Stromal cell of bone marrow (primary cell): ENCODE results near the gene LRIG3.
"Not testable (repeated sequence)": the region's sequence is repeated elsewhere in the genome, so short reads cannot be mapped to it uniquely, and the experiment has no call there.

Source experiments
- DNase-seq: peaks from one replicate; pipeline ENCODE4 v3.0.0-alpha.2; 2012; ENCODE audit warnings: low read depth

The LRIG3 gene, protein sequence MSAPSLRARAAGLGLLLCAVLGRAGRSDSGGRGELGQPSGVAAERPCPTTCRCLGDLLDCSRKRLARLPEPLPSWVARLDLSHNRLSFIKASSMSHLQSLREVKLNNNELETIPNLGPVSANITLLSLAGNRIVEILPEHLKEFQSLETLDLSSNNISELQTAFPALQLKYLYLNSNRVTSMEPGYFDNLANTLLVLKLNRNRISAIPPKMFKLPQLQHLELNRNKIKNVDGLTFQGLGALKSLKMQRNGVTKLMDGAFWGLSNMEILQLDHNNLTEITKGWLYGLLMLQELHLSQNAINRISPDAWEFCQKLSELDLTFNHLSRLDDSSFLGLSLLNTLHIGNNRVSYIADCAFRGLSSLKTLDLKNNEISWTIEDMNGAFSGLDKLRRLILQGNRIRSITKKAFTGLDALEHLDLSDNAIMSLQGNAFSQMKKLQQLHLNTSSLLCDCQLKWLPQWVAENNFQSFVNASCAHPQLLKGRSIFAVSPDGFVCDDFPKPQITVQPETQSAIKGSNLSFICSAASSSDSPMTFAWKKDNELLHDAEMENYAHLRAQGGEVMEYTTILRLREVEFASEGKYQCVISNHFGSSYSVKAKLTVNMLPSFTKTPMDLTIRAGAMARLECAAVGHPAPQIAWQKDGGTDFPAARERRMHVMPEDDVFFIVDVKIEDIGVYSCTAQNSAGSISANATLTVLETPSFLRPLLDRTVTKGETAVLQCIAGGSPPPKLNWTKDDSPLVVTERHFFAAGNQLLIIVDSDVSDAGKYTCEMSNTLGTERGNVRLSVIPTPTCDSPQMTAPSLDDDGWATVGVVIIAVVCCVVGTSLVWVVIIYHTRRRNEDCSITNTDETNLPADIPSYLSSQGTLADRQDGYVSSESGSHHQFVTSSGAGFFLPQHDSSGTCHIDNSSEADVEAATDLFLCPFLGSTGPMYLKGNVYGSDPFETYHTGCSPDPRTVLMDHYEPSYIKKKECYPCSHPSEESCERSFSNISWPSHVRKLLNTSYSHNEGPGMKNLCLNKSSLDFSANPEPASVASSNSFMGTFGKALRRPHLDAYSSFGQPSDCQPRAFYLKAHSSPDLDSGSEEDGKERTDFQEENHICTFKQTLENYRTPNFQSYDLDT

DNA sequence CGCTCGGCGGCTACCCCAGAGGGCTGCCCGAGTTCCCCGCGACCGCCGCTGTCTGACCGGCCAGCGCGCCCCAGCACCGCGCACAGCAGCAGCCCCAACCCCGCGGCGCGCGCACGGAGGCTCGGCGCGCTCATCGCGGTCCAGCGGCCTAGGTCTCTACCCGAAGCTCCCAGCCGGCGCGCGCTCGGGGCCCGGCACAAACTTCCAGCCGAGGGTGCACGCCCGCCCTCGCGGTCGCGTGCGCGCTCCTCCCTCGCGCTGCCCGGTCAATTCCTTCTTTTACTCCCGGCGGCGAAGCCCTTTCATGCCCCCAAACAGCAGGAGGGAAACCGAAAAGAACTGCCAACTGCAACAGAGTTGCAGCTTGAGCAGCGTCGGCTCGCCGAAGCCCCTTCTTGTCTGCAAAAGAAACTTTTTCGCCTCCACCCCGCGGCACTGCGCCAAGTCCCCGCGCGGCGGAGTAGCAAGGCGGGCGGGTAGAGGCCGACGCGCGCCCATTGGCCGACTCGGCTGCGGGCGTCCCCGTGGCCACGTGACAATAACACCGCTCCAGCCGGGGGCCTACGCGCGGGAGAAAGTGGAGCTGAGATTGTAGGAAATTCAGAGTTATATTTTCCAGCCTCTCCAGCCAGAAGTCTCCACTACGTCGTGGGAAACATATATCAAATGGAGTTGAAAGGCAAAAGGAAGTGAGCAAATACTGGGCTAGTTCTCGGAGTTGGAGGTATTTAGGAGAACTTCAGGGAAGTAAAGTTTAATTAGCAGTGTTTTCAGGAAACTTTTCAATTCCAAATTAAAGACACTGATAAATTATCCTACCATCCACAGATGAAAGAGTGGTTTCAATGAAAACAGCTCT lies at the start of gene LRIG3:
TSS of gene LRIG3 (minus strand) at position 403 of the 859 bp plus-strand sequence. CDS start at position 134, 269 bp downstream.
- peak; percentile 90 for DNase-seq

DNA sequence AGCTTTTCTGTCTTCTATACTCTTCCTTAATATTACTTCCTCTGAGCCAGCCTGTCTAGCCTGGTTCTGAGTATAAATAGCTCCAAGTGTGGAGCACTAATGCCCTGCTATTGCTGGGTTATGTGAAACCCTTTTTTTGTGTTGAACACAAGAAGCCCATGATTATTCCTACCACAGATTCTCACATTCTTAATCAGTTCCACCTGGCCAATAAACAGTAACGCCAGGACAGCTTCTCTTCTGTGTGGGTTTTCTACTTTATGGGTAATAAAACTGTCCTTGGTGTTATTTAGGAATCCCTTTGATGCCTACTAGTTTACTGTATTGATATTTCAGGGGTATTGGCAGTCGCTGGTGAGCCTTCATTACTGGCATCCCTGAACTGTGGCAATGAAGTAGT lies 48.9 kb upstream of the LRIG3 start:
- no peak for DNase-seq

DNA sequence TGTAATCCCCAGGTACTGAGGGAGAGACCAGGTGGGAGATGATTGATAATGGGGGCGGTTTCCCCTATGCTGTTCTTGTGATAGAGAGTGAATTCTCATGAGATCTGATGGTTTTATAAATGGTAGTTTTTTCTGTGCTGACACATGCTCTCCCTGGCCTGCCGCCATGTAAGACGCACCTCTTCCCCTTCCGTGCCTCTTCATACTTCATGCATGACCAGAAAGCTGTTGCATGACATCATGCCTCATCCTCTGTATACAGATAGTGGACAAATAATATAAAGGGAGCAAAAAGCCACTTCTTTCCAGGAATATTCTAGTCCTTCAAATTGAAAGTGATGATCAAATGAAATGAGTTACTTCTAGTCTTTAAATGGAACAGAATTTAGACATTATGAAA lies 47.3 kb upstream of the LRIG3 start:
- peak; percentile 4 for DNase-seq

DNA sequence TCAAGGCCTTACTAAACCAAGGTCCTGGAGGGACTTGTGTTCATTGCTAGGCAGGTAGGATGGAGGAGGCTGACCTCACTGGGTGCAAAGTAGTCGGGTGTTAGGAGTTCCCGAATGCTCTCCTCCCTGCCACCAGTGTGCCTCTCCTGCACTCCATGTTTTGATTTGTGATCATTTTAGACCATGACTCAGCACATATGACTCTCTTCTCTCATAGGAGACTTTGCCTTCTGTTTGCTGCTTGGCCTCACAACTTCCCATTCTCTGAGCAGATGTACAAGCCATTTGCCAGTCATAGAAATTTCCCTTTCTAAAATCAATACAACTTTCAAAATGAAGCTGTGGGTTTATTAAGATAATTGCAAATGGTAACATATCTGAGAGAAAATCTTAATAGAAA lies 46.6 kb upstream of the LRIG3 start:
- peak; percentile 8 for DNase-seq

DNA sequence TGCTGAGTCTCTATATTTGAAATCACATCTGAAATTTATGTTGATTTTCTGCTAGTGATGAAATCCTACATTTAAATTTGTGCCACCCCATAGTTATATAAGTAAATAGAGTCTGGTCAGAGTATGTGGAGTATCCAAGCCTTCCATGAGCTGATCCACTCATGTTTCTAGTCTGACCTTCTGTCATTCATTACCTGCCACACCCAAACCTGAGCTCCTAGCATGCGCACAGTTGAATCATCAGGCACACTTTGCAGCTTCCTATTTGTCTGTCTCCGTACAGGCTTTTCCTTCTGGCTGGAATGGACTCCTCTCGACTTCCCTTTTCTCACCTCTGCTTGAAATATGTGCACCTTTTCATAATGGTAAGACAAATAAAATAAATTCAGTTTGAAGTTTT lies 45.3 kb upstream of the LRIG3 start:
- DNase-seq, result no peak

DNA sequence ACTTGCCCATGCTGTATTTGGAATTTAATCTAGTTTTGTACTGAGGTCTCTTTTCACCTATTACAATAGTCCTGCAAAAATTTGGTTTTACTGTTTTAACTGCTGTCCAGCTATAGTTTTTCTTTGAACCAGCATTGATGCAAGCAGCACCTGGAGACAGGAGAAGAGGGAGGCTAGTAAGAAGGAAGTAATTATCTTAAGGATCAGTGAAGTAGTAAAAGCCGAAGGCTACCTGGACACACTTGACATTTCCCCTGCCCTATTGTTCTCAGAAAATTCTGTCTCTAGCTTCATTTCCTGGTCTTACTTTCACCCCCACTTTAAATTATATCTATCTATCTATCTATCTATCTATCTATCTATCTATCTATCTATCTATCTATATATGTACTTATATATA lies 43.5 kb upstream of the LRIG3 start:
- DNase-seq, result no peak

DNA sequence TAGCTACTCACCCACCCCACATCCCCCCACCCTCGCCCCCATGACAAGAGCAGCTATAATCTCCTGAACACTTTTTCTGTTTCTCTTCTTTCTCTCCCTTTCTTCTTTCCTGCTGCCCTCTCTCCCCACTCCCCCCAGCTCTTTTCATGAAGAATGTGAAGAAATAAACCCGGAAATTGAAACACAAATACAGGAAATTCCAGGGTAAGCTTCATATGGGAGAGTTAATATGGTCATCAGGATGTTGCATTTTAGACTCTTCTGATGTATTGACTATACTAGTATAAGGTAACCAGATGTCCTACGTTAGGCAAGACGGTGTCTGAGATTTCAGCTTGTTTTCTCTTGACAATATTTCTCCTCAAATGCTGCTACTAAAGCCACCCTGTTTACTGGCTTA lies 41.6 kb upstream of the LRIG3 start:
- no peak for DNase-seq

DNA sequence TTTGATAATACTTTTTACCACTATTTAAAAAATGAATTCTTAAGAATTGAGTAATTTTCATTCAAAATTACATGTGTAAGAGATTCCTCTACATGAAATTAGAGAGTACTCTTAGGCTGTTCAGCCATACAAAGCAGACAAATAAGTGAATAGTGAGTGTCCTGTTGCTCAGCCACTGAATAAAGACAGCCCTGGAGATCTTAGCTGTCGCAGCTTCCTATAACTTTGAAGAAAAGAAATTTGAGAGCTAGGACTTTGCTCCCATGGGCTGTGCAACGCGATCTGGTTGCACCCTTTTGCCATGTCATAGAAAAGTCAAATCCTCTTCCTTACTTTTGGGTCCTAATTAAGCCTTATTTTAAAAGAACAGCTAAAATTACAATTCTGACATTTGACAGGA lies 40.9 kb upstream of the LRIG3 start:
- DNase-seq, result no peak

DNA sequence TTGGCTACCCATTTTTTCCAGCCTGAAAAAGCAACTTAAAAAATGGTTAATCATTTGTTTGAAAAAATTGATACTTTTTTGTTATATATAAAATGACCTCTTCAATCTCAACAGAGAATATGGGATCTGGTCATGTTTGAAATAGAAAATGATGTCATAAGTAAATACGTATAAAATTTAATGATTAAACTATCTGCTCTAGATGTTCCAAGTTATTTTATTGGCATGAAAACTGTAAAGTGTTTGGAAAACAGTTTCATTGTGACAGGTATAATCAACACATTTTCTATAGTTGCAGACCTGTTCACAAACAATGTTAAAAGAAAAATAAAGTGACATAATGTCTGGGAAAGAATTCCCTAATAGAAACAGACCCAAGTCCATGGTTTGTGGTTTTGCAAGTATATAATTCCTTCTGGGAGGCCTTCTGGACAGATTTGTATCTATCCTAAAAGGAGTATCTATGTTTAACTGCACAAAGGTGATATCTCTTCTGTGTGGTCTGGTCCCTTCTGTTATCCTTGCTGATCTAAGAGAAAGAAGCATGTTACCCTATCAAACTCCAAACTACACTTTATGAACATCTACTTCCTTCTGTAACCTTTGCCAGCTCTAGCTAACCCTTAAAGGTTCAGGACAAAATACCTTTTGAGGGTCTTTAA lies 39.5 kb upstream of the LRIG3 start:
- DNase-seq, result no peak

DNA sequence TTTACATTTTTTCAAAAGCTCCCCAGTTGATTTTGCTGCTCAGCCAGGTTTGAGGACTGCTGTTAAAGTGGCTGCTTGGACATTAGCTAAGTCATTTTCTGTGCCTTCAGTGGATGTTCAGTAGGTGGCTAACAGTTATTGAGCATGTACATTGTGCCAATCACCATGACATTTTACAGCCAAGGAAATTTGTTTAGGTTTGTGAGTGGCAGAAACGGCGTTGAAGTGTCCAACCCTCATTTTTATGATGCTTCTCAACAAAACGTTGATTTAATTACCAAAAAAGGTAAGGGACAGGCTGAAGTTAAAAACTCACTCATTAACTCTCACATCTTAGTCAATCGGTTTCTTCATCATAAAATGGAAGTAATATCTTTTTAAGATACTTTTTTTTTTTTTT lies 37.0 kb upstream of the LRIG3 start:
- no peak for DNase-seq

DNA sequence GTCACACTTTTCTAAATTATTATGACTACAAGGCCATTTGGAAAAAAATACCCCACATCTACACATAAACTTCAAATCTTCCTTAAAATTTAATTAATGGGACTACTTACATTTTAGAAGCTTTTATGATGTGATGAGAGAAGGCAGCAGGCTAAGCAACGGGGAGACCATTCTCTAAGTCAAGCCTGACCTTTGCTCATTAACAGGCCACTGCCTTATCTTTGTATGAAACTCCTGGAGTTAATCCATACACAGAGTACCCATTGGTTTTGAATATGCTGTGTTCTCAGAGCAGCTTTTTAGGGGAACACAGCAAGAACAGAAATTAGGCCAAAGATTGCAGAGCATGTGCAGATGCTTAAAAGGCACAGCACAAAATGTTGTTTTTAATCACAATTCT lies 35.5 kb upstream of the LRIG3 start:
- no peak for DNase-seq

DNA sequence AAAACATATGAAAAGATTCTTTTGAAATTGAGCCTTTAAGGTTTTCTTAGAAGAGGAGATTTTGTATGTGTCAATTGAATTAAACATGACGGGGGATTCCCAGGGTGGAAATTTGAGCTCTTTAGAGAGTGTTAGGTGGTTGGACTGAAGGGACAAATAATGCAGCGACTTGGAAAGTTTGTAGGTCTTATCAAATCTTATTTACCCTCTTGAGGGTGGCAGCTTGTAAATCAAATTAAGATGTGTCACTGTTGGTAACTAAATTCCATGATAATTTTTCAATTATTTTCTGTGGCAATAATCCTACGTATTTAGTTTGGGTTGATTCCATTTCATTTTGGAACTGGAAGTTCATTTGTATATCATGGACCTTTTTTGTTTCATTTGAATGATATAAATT lies 33.7 kb upstream of the LRIG3 start:
- no peak for DNase-seq

DNA sequence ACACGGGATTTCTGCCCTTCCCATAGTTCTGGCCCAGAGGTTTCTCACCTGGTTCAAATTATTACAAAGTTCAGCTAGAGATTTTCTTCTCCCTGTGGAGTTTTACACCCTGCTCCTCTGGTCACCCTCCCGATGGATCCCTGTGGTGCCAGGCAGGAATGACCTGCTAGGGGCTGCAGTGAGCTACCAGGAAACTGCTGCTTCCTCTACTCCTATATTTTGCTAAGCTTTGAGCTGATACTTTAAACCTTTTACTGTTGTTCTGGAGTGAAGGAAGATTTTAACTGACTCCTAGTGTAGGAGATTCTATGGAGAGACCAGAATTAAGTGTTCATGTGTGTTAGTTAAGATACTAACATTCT lies 30.4 kb upstream of the LRIG3 start:
- DNase-seq, result no peak

DNA sequence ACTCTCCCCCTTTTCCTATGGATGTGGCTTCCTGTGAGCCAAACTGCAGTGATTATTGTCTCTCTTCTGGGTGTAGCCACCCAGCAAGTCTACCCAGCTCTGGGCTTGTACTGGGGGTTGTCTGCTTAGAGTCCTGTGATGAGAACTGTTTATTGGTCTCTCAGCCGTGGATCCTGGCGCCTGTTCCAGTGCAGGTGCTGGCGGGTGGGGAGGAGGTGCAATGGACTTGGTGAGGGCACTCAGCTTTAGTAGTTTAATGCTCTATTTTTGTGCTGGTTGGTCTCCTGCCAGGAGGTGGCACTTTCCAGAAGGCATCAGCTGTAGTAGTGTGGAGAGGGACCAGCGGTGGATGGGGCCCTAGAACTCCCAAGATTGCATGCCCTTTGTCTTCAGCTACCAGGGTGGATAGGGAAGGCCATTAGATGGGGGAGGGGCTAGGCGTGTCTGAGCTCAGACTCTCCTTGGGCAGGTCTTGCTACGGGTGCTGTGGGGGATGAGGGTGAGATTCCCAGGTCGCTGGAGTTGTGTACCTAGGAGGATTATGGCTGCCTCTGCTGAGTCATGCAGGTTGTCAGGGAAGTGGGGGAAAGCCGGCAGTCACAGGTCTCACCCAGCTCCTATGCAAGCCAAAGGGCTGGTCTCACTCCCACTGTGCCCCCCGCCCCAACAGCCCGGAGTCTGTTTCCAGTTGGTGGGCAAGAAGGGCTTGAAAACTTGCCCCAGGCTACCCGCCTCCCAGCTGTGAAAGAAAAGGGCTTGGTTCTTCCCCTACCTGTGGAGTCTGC lies 29.8 kb upstream of the LRIG3 start:
- DNase-seq, result not testable (repeated sequence)

DNA sequence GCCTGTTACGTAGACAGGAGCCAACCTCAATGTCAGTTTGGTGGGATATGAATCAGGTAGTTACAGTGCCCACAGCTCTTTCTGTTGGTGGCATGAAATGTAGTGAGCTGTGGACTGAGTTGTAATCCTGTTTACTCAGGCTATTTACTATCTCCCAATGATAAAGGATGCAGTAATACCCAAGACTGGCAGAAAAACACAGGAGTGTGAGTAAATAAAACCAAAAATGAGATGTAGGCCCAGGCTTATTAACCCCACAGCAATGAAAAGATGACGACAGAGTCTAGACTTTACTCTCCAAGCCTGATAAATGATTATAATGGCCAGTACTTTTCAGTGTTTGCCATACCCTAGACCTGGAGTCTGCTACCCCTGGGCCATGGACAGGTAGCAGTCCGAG lies 22.8 kb upstream of the LRIG3 start:
- DNase-seq, result no peak

DNA sequence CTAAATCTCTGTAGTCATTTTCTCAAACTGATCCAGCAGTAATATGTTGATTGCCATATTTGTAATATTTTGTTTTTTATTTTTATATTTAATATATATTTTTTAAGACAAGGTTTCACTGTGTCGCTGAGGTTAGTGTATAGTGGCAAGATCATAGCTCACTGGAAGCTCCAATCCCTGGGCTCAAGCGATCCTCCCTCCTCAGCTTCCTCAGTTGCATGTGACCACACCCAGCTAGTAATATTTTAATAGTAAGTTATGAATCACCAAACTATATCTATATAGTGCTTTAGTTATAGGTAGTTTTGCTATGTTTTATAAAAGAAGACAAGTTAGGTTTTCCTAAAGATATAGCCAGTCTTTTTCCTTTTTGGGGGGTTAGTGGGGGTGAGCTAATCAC lies 22.0 kb upstream of the LRIG3 start:
- DNase-seq, result no peak

DNA sequence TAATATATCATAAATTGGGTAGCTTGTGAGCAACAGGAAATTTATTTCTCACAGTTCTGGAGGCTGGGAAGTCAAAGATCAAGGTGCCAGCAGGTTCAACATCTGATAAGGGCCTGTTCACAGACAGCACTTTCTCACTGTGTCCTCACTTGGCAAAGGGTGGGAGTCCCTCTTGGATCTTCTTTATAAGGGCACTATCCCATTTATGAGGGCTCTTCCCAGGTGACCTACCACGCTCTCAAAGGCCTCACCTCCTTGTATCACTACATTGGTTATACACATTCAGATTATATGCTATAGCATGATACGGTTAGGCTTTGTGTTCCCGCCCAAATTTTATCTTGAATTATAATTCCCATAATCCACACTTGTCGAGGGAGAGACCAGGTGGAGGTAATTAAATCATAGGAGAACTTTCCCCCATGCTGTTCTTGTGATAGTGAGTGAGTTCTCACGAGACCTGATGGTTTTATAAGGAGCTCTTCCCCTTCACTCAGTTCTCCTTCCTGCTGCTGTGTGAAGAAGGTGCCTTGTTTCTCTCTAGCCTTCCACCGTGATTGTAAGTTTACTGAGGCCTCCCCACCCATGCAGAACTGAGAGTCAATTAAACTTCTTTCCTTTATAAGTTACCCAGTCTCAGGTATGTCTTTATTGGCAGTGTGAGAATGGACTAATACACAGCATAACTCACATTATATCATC lies 19.2 kb upstream of the LRIG3 start:
- DNase-seq, result no peak

DNA sequence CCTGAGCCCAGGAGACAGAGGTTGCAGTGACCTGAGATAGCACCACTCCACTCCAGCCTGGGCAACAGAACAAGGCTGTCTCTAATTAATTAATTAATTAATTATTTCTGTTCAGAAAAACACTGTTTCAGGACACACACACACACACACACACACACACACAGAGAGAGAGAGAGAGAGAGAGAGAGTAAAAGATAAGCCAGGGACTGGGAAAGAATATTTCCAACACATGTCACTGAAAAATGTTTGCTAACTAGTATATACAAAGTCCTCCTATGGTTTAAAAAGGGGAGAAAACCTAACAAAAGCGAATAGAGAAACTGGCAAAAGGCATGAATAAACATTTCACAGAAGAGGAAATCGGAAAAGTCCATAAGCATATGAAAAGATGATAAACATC lies 18.1 kb upstream of the LRIG3 start:
- no peak for DNase-seq

DNA sequence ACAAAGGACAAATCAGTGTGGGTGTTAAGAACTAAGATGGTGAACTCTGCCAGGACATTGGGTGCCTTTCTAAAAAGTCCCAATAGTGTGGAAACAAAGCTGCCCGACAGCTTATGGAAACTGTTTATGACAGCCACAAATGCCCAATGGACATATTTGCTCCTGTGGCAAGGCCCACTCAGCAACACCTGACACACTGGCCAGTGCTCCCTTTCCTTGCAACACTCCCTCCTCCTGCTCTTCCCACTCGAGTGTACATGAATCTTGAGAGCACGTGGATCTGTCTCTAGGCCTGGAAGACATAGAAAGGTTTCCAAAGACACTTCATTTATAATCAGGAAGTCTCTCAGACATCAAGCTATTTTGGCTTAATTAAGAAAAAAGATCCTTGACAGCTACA lies 14.2 kb upstream of the LRIG3 start:
- DNase-seq, result no peak
